ENCODE measurements around the gene EPHA8. TPM values are rescaled to one million over a fixed set of nuclear protein-coding genes. Genes with fewer than 3 reads are reported as not detected.

Gene EPHA8
- total and polyA plus RNA-seq, 2 experiments from 2014 or later: not detected

DNA sequence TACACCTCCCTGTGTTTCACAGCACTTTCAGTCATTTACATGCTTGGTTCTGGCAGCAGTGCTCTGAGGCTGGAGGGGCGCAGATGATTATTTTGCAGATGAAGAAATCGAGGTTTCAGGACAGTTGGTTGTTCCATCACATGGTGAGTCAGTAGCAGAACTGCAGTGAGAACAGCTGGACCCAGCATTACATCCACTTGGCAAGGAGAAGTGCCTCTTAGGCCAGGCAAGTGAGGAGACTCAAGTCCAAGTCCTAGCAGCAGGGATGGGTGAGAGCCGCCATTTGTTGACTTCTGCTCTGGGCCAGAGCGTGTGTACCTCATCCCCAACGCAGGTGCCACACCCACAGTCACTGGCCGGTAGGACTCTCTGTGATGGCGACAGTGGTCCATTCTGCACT lies 26.8 kb upstream of the EPHA8 start:
- 73 to 79% methylated on average over 7 of the region's 7 CpGs for WGBS, 2 experiments (ENCODE audit: low coverage in 1 of 2, low lambda C conversion rate in 2 of 2, missing lambda C conversion rate in 2 of 2)

DNA sequence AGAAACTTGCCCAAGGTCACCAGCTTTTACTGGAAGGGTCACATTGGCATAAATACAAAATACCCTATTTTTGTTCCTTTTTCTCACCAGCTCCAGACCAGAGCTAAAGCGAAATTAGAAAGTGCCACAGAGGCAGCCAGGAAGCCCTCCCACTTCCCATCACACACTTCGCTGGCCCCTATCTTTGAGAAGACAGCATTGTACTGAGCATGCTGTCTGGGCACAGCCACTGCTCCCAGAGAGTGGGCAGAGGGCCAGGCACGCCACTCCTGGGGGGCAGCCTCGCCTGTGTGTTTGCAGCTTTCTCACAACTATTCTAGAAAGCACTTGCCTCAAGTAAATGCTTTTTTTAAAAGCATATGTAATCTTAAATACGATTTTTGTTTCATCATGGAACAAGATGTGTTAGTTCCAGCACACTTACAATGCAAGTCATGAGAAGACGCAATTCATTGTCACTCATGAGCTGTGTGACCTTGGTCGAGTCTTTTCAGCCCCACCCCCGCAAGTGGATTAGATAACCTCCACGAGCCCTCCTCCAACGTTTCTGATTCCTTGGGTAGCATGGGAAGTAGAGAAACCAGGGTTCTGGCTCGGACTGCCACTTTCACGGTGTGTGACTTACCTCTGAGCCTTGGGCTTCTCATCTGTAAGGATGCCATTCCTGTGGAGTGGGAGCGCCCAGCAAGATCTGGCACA lies 25.7 kb upstream of the EPHA8 start:
- H4K20me1 ChIP-seq (ENCODE audit: insufficient read depth): no peaks in the 10 kb centered on the region

More for the DNA sequence above, 26.8 kb upstream of the EPHA8 start:
- Histone ChIP-seq H3K4me1 (ENCODE audit: insufficient read depth) (no peaks in the 10 kb centered on the region), H3K79me2 (ENCODE audit: insufficient read depth) (no peaks in the 10 kb centered on the region), H3K9me2 (ENCODE audit: insufficient read depth) (no peaks in the 10 kb centered on the region), H3K9ac (no peak overlapping the region), H3K27ac (no peak overlapping the region), H2AFZ (no peak overlapping the region), H3K36me3 (ENCODE audit: low read depth) (no peaks in the 10 kb centered on the region), H3K9me3 (ENCODE audit: low read depth) (no peaks in the 10 kb centered on the region), H3K27me3 (replicated peaks; ENCODE audit: insufficient read depth) (no peaks in the 10 kb centered on the region), H3K4me3 (no peak overlapping the region), H4K20me1 (ENCODE audit: insufficient read depth) (no peaks in the 10 kb centered on the region), H3K4me2 (ENCODE audit: unreplicated experiment) (no peak overlapping the region), H3F3A (ENCODE audit: insufficient read depth) (no peaks in the 10 kb centered on the region)
- DNase-seq: peak; percentile 49
- in situ Hi-C loops (cut with MboI): no loop called here
- no peak for TF ChIP-seq EZH2phosphoT487 (IDR thresholded peaks at IDR 0.05; ENCODE audit: insufficient read depth, low read depth)
- TF ChIP-seq EZH2 (IDR thresholded peaks at IDR 0.05; ENCODE audit: insufficient read depth, poor library complexity, severe bottlenecking): no peak

DNA sequence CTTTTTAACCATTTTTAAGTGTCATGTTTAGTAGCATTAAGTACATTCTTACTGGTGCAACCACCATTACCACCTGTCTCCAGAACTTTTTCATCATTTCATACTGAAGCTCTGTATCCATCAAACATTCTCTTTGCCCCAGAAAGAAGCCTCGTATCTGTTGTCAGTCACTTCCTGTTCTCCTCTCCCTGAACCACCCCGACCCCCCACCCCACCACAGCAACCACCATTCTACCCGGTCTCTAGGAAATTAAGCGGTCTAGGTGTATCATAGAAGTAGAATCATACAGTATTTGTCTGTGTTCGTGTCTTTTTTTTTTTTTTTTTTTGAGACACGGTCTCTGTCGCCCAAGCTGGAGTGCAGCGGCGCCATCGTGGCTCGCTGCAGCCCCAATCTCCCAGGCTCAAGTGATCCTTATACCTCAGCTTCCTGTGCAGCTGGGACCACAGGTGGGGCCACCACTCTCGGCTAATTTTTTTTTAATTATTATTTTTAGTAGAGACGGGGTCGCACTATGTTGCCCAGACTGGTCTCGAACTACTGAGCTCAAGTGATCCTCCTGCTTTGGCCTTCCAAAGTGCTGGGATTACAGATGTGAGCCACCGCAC lies 23.7 kb upstream of the EPHA8 start:
- Histone ChIP-seq H3K79me2 (ENCODE audit: insufficient read depth) (no peaks in the 10 kb centered on the region), H3K9me2 (ENCODE audit: insufficient read depth) (no peaks in the 10 kb centered on the region), H3K4me2 (ENCODE audit: unreplicated experiment) (no peak overlapping the region), H3K27ac (no peak overlapping the region), H3K27me3 (replicated peaks; ENCODE audit: insufficient read depth) (no peaks in the 10 kb centered on the region), H3K4me1 (ENCODE audit: insufficient read depth) (no peaks in the 10 kb centered on the region), H3K9me3 (ENCODE audit: low read depth) (no peaks in the 10 kb centered on the region), H2AFZ (no peak overlapping the region), H3K4me3 (no peak overlapping the region), H3K9ac (no peak overlapping the region), H4K20me1 (ENCODE audit: insufficient read depth) (no peaks in the 10 kb centered on the region), H3F3A (ENCODE audit: insufficient read depth) (no peaks in the 10 kb centered on the region), H3K36me3 (ENCODE audit: low read depth) (no peaks in the 10 kb centered on the region)
- 85% methylated on average over 15 to 16 of the region's 16 CpGs for WGBS, 2 experiments (ENCODE audit: low coverage in 1 of 2, low lambda C conversion rate in 2 of 2, missing lambda C conversion rate in 2 of 2)
- in situ Hi-C loops (cut with MboI): no loop called here
- TF ChIP-seq EZH2phosphoT487 (IDR thresholded peaks at IDR 0.05; ENCODE audit: insufficient read depth, low read depth): no peak
- TF ChIP-seq EZH2 (IDR thresholded peaks at IDR 0.05; ENCODE audit: insufficient read depth, poor library complexity, severe bottlenecking): no peak
- no peak for DNase-seq

More for the DNA sequence above, 25.7 kb upstream of the EPHA8 start:
- H3K4me3 ChIP-seq: no peak overlapping the region
- no peaks in the 10 kb centered on the region for H3K36me3 ChIP-seq (ENCODE audit: low read depth)
- no peak overlapping the region for H3K4me2 ChIP-seq (ENCODE audit: unreplicated experiment)
- H3K9me2 ChIP-seq (ENCODE audit: insufficient read depth): no peaks in the 10 kb centered on the region
- H3K9ac ChIP-seq: no peak overlapping the region
- no peak for DNase-seq
- no peaks in the 10 kb centered on the region for H3K4me1 ChIP-seq (ENCODE audit: insufficient read depth)
- no peaks in the 10 kb centered on the region for H3K9me3 ChIP-seq (ENCODE audit: low read depth)
- 65 to 69% methylated on average over 13 of the region's 13 CpGs for WGBS, 2 experiments (ENCODE audit: low coverage in 1 of 2, low lambda C conversion rate in 2 of 2, missing lambda C conversion rate in 2 of 2)
- no peak for TF ChIP-seq EZH2phosphoT487 (IDR thresholded peaks at IDR 0.05; ENCODE audit: insufficient read depth, low read depth)
- no peak for TF ChIP-seq EZH2 (IDR thresholded peaks at IDR 0.05; ENCODE audit: insufficient read depth, poor library complexity, severe bottlenecking)
- no peaks in the 10 kb centered on the region for H3K79me2 ChIP-seq (ENCODE audit: insufficient read depth)
- in situ Hi-C loops (cut with MboI): no loop called here
- H3F3A ChIP-seq (ENCODE audit: insufficient read depth): no peaks in the 10 kb centered on the region
- H3K27ac ChIP-seq: no peak overlapping the region
- no peak overlapping the region for H2AFZ ChIP-seq
- H3K27me3 ChIP-seq (replicated peaks; ENCODE audit: insufficient read depth): no peaks in the 10 kb centered on the region

DNA sequence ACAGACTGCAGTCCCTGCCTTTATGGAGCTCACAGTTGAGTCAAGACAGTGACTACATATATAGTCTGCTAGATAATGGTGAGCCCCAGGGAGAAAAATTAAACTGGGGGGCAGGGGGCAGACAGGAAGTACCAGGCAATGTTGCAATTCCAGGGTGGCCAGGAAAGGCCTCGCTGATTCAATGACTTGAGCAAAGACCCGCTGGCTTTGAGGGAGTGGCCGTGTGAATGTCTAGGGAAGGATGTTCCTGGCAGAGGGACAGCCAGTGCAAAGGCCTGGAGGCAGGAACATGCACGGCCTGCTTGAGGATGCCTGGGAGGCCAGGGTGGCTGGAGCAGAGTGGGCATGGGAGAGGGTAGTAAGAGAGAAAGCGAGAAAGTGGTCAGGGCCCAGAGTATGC lies 23.0 kb upstream of the EPHA8 start:
- Histone ChIP-seq H3K9ac (no peak overlapping the region), H3K27me3 (replicated peaks; ENCODE audit: insufficient read depth) (peaks cover 3% of the 10 kb centered on the region), H3K9me3 (ENCODE audit: low read depth) (no peaks in the 10 kb centered on the region), H3K79me2 (ENCODE audit: insufficient read depth) (no peaks in the 10 kb centered on the region), H3K4me2 (ENCODE audit: unreplicated experiment) (no peak overlapping the region), H2AFZ (no peak overlapping the region), H3K4me3 (no peak overlapping the region), H4K20me1 (ENCODE audit: insufficient read depth) (no peaks in the 10 kb centered on the region), H3K27ac (no peak overlapping the region), H3K4me1 (ENCODE audit: insufficient read depth) (no peaks in the 10 kb centered on the region), H3K9me2 (ENCODE audit: insufficient read depth) (no peaks in the 10 kb centered on the region), H3K36me3 (ENCODE audit: low read depth) (no peaks in the 10 kb centered on the region), H3F3A (ENCODE audit: insufficient read depth) (no peaks in the 10 kb centered on the region)
- TF ChIP-seq EZH2 (IDR thresholded peaks at IDR 0.05; ENCODE audit: insufficient read depth, poor library complexity, severe bottlenecking): no peak
- no peak for TF ChIP-seq EZH2phosphoT487 (IDR thresholded peaks at IDR 0.05; ENCODE audit: insufficient read depth, low read depth)
- peak; percentile 40 for DNase-seq
- in situ Hi-C loops (cut with MboI): no loop called here
- WGBS, 2 experiments (ENCODE audit: low coverage in 1 of 2, low lambda C conversion rate in 2 of 2, missing lambda C conversion rate in 2 of 2): 50 to 57% methylated on average over 5 of the region's 5 CpGs

Measured in GM23248 (cell line).